Stomach smooth muscle (tissue), 2 donors: ENCODE results near the gene FEZF1.

Experiments used
- H3K27ac ChIP-seq: one replicate; pipeline ENCODE4 v1.7.0; 2013; ENCODE audit warnings: mild to moderate bottlenecking, low read length, inconsistent platforms
- H3K27me3 ChIP-seq, 2 donors: one replicate each; pipeline ENCODE4 v1.7.0; 2013; ENCODE audit warnings: low read length in 2 of 2; ENCODE audit not compliant: insufficient read depth in 2 of 2, control insufficient read depth in 1 of 2
- H3K36me3 ChIP-seq, 2 donors: one replicate each; pipeline ENCODE4 v1.7.0; 2013; ENCODE audit warnings: low read length in 2 of 2; ENCODE audit not compliant: control insufficient read depth in 2 of 2, insufficient read depth in 2 of 2
- H3K4me1 ChIP-seq: one replicate; pipeline ENCODE4 v1.7.0; 2013; ENCODE audit warnings: low read length; ENCODE audit not compliant: control insufficient read depth, insufficient read depth
- H3K4me3 ChIP-seq, 2 donors: one replicate each; pipeline ENCODE4 v1.7.0; 2013; ENCODE audit warnings: low read length in 2 of 2
- H3K9ac ChIP-seq, 2 donors: one replicate each; pipeline ENCODE4 v1.7.0; 2013; ENCODE audit warnings: low read length in 2 of 2, mild to moderate bottlenecking in 1 of 2
- H3K9me3 ChIP-seq, 2 donors: one replicate each; pipeline ENCODE4 v1.7.0; 2013; ENCODE audit warnings: low read length in 2 of 2; ENCODE audit not compliant: control insufficient read depth in 2 of 2
- donor health status: healthy.
- donor health status: Pancreatic carcinoma.

FEZF1 gene

GRCh38 chr7:122304319-122304975, at the start of gene FEZF1:
FEZF1 (minus strand) TSS chr7:122304750; CDS start chr7:122304437, 313 bp downstream.
- Histone ChIP-seq H3K27ac (no peak within 1 kb of the TSS), H3K27me3 (peaks cover 84 to 89% of the 10 kb centered on the region in 2 donors), H3K4me1 (peaks cover 39% of the 10 kb centered on the region), H3K4me3 (peak within 1 kb of the TSS; percentile 5 to 57), H3K9me3 (peaks cover 0 to 4% of the 10 kb centered on the region in 2 donors), H3K9ac (no peak within 1 kb of the TSS), H3K36me3 (no peaks in the 10 kb centered on the region)

- Histone ChIP-seq H3K4me3 (no peak overlapping the region), H3K4me1 (no peaks in the 10 kb centered on the region), H3K27me3 (no peaks in the 10 kb centered on the region), H3K9me3 (no peaks in the 10 kb centered on the region), H3K27ac (no peak overlapping the region), H3K9ac (no peak overlapping the region), H3K36me3 (no peaks in the 10 kb centered on the region)
These were observed 47.9 kb upstream of the FEZF1 start for GRCh38 chr7:122352454-122352853.

- Histone ChIP-seq H3K27ac (no peak overlapping the region), H3K9me3 (no peaks in the 10 kb centered on the region), H3K9ac (no peak overlapping the region), H3K36me3 (no peaks in the 10 kb centered on the region), H3K27me3 (no peaks in the 10 kb centered on the region), H3K4me3 (no peak overlapping the region), H3K4me1 (no peaks in the 10 kb centered on the region)
These were observed 46.2 kb upstream of the FEZF1 start for GRCh38 chr7:122350701-122351100.

- H3K27me3 ChIP-seq, result no peaks in the 10 kb centered on the region
- no peak overlapping the region for H3K4me3 ChIP-seq
- no peaks in the 10 kb centered on the region for H3K9me3 ChIP-seq
- H3K4me1 ChIP-seq, result no peaks in the 10 kb centered on the region
- no peaks in the 10 kb centered on the region for H3K36me3 ChIP-seq
- no peak overlapping the region for H3K27ac ChIP-seq
- no peak overlapping the region for H3K9ac ChIP-seq
These were observed 39.7 kb upstream of the FEZF1 start for GRCh38 chr7:122344303-122344620.

GRCh38 chr7:122343601-122344302, 39.2 kb upstream of the FEZF1 start:
- H3K9ac ChIP-seq, result no peak overlapping the region
- no peak overlapping the region for H3K4me3 ChIP-seq

GRCh38 chr7:122340427-122340826, 35.9 kb upstream of the FEZF1 start:
- H3K36me3 ChIP-seq, result no peaks in the 10 kb centered on the region
- no peak overlapping the region for H3K27ac ChIP-seq

More at GRCh38 chr7:122343601-122344302, 39.2 kb upstream of the FEZF1 start:
- Histone ChIP-seq H3K4me1 (no peaks in the 10 kb centered on the region), H3K27ac (no peak overlapping the region), H3K27me3 (no peaks in the 10 kb centered on the region), H3K36me3 (no peaks in the 10 kb centered on the region), H3K9me3 (no peaks in the 10 kb centered on the region)

GRCh38 chr7:122339145-122339904, 34.8 kb upstream of the FEZF1 start:
- Histone ChIP-seq H3K4me1 (no peaks in the 10 kb centered on the region), H3K27ac (no peak overlapping the region), H3K9me3 (no peaks in the 10 kb centered on the region), H3K9ac (no peak overlapping the region), H3K4me3 (no peak overlapping the region), H3K36me3 (no peaks in the 10 kb centered on the region), H3K27me3 (no peaks in the 10 kb centered on the region)

More at GRCh38 chr7:122340427-122340826, 35.9 kb upstream of the FEZF1 start:
- no peak overlapping the region for H3K4me3 ChIP-seq
- no peaks in the 10 kb centered on the region for H3K4me1 ChIP-seq
- no peaks in the 10 kb centered on the region for H3K27me3 ChIP-seq
- no peaks in the 10 kb centered on the region for H3K9me3 ChIP-seq
- no peak overlapping the region for H3K9ac ChIP-seq

- Histone ChIP-seq H3K27me3 (no peaks in the 10 kb centered on the region), H3K4me3 (no peak overlapping the region), H3K27ac (no peak overlapping the region), H3K4me1 (no peaks in the 10 kb centered on the region), H3K9me3 (no peaks in the 10 kb centered on the region), H3K9ac (no peak overlapping the region), H3K36me3 (no peaks in the 10 kb centered on the region)
These were observed 32.5 kb upstream of the FEZF1 start for GRCh38 chr7:122337011-122337410.

GRCh38 chr7:122329145-122329802, 24.7 kb upstream of the FEZF1 start:
- no peaks in the 10 kb centered on the region for H3K36me3 ChIP-seq

GRCh38 chr7:122327969-122328368, 23.4 kb upstream of the FEZF1 start:
- H3K4me1 ChIP-seq, result no peaks in the 10 kb centered on the region
- no peaks in the 10 kb centered on the region for H3K36me3 ChIP-seq
- no peak overlapping the region for H3K9ac ChIP-seq
- no peaks in the 10 kb centered on the region for H3K27me3 ChIP-seq
- no peaks in the 10 kb centered on the region for H3K9me3 ChIP-seq
- no peak overlapping the region for H3K27ac ChIP-seq
- H3K4me3 ChIP-seq, result no peak overlapping the region

More at GRCh38 chr7:122329145-122329802, 24.7 kb upstream of the FEZF1 start:
- Histone ChIP-seq H3K9me3 (no peaks in the 10 kb centered on the region), H3K4me1 (no peaks in the 10 kb centered on the region), H3K27ac (no peak overlapping the region), H3K4me3 (no peak overlapping the region), H3K27me3 (no peaks in the 10 kb centered on the region), H3K9ac (no peak overlapping the region)
